GM10248 (cell line): ENCODE results near the gene JAGN1.

Experiments used
- CTCF ChIA-PET: fragments of 300-600 bp; sonication (Branson Sonifier 250); formaldehyde crosslinking; extraction: SDS; loops from one replicate; lab custom pipeline; 2021; ENCODE audit warnings: antibody characterized with exemption; lab: Yijun Ruan, JAX
- POLR2A ChIA-PET: fragments of 350-650 bp; sonication (Branson Sonifier 250); formaldehyde crosslinking; extraction: SDS; loops from one replicate; lab custom pipeline; 2020; ENCODE audit warnings: antibody characterized with exemption; lab: Yijun Ruan, JAX
- DNase-seq: peaks from one replicate; pipeline ENCODE4 v3.0.0; 2012; ENCODE audit errors: extremely low spot score
- TF ChIP-seq, protein P1 (sequence below): IDR thresholded peaks from 2 replicates; pipeline ENCODE4 v1.5.1; 2012; ENCODE audit warnings: mild to moderate bottlenecking, low read depth; ENCODE audit errors: extremely low read depth, missing control alignments, control extremely low read depth

JAGN1 gene

DNA sequence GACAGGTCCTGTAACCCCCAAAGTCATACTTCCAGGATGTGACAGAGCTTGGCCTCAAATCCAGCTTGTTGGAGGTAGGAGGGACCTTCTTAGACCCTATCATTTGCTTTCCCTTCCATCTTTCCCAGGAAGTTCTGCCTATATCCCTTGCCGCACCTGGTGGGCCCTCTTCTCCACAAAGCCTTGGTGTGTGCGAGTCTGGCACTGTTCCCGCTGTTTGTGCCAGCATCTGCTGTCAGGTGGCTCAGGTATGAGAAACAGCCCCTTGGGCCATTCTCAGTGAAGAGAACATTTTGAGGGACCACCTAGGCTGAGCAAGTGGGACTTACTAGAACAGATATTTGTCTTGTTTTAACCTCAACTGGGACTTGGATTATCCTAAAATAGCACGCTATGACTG lies 13.5 kb downstream of the JAGN1 start:
- no peak for DNase-seq
- CTCF ChIA-PET: interaction anchor here (3.5 kb wide), 1 partner anchor 9 kb away, joined by 25 read pairs; no protein-coding TSS in a partner anchor
- POLR2A ChIA-PET: no interaction called here
- TF ChIP-seq, protein P1, sequence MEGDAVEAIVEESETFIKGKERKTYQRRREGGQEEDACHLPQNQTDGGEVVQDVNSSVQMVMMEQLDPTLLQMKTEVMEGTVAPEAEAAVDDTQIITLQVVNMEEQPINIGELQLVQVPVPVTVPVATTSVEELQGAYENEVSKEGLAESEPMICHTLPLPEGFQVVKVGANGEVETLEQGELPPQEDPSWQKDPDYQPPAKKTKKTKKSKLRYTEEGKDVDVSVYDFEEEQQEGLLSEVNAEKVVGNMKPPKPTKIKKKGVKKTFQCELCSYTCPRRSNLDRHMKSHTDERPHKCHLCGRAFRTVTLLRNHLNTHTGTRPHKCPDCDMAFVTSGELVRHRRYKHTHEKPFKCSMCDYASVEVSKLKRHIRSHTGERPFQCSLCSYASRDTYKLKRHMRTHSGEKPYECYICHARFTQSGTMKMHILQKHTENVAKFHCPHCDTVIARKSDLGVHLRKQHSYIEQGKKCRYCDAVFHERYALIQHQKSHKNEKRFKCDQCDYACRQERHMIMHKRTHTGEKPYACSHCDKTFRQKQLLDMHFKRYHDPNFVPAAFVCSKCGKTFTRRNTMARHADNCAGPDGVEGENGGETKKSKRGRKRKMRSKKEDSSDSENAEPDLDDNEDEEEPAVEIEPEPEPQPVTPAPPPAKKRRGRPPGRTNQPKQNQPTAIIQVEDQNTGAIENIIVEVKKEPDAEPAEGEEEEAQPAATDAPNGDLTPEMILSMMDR: no peak

DNA sequence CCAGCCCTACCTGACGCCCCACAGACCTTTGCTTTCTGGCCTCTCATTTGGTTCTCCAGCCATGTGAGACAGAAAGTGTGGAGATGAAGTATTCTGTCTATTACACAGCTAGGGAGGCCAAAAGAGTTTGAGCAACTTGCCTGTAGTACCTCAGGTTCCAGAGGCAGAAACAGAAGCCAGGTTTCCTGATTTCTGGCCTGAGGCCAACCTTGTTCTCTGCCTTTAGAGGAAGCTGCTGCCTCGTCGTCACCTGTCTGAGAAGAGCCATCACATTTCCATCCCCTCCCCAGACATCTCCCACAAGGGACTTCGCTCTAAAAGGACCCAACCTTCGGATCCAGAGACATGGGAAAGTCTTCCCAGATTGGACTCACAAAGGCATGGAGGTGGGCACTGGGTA lies 16.1 kb downstream of the JAGN1 start:
- TF ChIP-seq, protein P1: no peak
- POLR2A ChIA-PET: interaction anchor here (1.0 kb wide), 1 partner anchor 13 kb away, joined by 3 read pairs; no protein-coding TSS in a partner anchor
- CTCF ChIA-PET: interaction anchor here (2.2 kb wide), 1 partner anchor 26 kb away, joined by 9 read pairs; the partner anchor contains the start of gene CRELD1

DNA sequence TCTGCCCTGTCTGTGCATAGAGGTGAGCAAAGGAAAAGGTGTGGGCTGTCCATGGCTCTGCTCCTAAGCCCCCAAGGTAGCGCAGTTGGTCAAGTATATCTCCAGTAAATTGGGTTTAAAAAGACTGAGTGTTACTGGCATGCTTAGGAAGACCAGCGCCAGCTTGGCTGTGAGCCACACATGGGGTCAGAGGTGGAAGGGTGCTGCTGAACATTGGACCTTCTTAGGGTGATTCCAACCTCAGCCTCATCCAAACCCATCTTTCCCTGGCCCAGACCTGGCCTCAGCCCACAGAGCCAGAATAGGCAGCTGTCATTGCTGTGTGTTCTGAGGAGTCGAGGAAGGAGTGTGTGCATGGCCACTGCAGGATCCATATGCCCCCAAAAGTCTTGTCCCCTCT lies 17.9 kb downstream of the JAGN1 start:
- ChIA-PET CTCF (interaction anchor here (1.2 to 2.2 kb wide), 2 partner anchors 8 to 25 kb away, joined by 3 to 9 read pairs; partner anchors contain the start of gene CRELD1), POLR2A (no interaction called here)
- TF ChIP-seq, protein P1: no peak
- no peak for DNase-seq

More for the DNA sequence above, 16.1 kb downstream of the JAGN1 start:
- no peak for DNase-seq

DNA sequence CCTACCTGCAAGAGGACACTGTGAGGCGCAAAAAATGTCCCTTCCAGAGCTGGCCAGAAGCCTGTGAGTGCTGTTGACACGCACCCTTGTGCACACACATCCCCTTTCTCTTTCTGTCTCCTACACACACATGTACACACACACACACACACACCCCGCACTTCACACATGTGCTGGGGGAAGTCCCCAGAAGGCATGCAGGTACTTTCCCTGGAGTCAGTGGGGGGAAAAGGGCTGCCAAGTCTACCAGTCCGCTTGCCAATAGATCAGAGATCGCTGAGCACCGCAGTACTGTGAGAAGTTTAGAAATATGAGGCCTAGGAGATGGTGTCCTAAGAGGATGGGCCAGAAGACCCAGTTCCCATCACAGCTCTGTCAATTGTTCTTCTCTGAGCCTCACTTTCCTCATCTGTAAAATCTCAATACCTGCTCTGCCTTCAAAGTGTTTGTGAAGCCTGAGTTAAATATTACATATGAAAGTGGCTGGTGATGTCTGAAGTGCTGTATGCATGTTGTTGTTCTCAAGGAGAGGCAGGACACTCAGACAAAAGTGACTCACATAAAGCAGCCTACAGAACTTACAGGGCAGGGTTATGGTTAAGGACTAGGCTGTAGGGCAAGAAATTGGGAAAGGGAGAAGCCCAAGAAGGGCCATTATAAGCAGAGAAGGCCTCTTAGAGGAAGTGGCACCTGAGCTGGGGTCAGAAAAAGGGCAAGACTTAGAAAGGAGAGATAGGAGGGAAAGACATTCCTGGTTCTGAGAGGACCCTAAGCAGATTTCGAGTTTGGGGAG lies 19.0 kb downstream of the JAGN1 start:
- TF ChIP-seq, protein P1: no peak
- ChIA-PET POLR2A (interaction anchor here (0.6 kb wide), 1 partner anchor 9 kb away, joined by 7 read pairs; no protein-coding TSS in a partner anchor), CTCF (interaction anchor here (1.3 kb wide), 1 partner anchor 24 kb away, joined by 3 read pairs; the partner anchor contains the start of gene CRELD1)
- no peak for DNase-seq

DNA sequence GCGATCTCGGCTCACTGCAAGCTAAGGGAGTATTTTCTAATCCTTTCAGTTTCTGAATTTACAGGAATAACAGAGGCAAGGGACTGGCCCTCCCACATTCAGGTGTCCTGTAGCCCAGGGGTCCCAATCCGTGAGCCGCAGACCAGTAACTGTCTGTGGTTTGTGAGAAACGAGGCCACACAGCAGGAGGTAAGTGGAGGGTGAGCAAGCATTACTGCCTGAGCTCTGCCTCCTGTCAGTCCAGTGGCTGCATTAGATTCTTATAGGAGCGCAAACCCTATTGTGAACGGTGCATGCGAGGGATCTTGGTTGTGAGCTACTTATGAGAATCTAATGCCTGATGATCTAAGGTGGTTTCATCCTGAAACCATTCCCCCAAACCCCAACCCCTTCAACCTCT lies 21.5 kb downstream of the JAGN1 start:
- TF ChIP-seq, protein P1: no peak
- no peak for DNase-seq
- ChIA-PET POLR2A (no interaction called here), CTCF (interaction anchor here (1.0 to 4.6 kb wide), 9 partner anchors 9 to 408 kb away, joined by 3 to 41 read pairs (median 5); partner anchors contain the start of genes CRELD1 and IL17RE)

DNA sequence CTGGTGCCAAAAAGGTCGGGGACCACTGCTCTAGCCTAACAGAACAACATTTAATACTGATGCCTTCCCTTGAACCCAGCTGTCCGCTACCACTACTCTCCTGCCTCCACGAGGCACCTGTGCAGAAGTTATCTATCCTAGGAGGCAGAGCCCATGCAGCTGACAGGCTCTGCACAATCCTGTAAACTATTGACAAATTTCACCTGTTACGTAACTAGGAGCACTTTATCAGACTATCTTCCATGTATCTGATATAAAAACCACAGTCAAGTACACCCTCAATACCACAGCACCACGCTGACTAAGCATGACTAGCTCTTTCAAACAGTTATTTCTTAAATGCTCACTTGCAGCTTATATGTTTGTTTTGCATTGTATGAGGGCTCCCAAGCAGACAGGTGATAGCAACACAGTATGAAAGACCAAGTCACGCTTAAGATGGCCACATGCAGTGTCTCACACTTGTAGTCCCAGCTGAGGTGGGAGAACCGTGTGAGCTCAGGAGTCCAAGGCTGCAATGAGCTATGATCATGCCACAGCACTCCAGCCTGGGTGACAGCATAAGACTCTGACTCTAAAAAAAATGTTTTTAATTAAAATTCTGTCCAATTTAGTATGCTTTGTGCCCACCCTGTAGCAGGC lies 22.0 kb downstream of the JAGN1 start:
- DNase-seq: no peak
- TF ChIP-seq, protein P1: no peak
- POLR2A ChIA-PET: no interaction called here
- CTCF ChIA-PET: interaction anchor here (1.0 to 4.6 kb wide), 7 partner anchors 9 to 409 kb away, joined by 3 to 41 read pairs (median 6); partner anchors contain the start of genes CRELD1 and IL17RE
